ENCODE results near the gene NDE1. TPM values are rescaled to one million over a fixed set of nuclear protein-coding genes. Genes with fewer than 3 reads are reported as not detected.

Gene NDE1
- total and polyA plus RNA-seq, 3 experiments from 2014 or later: 55.9 to 123 (median 113) TPM

- Histone ChIP-seq H3K27ac (ENCODE audit: low read depth, low read length) (no peak overlapping the region), H3K36me3 (ENCODE audit: insufficient read depth, low read length) (no peaks in the 10 kb centered on the region), H3K9me3 (ENCODE audit: low read length) (no peaks in the 10 kb centered on the region), H3K27me3 (ENCODE audit: insufficient read depth, low read length, poor library complexity, severe bottlenecking) (no peaks in the 10 kb centered on the region), H3K4me1 (ENCODE audit: insufficient read depth, low read length) (no peaks in the 10 kb centered on the region), H3K4me3 (ENCODE audit: low read length) (no peak overlapping the region)
- peak overlapping the region in 1 of 8 donors; percentile 15 for H3K27ac Mint-ChIP-seq
- no peak for DNase-seq
- H3K27me3 Mint-ChIP-seq: no peaks in the 10 kb centered on the region
- no peak overlapping the region for H3K4me3 Mint-ChIP-seq
- H3K4me1 Mint-ChIP-seq: peaks cover 10 to 19% (median 19%) of the 10 kb centered on the region in 3 donors
- no peaks in the 10 kb centered on the region for H3K9me3 Mint-ChIP-seq
- peaks cover 0 to 64% (median 2%) of the 10 kb centered on the region in 3 donors for H3K36me3 Mint-ChIP-seq
- ChIA-PET CTCF (interaction anchor here (1.3 kb wide), 2 partner anchors 10 to 280 kb away, joined by 3 read pairs; no protein-coding TSS in a partner anchor), POLR2A (no interaction called here)
These were observed 57.3 kb downstream of the NDE1 start for GRCh38 chr16:15707332-15707731.

GRCh38 chr16:15708096-15708495 lies 58.1 kb downstream of the NDE1 start:
- ChIA-PET POLR2A (no interaction called here), CTCF (interaction anchor here (0.6 to 1.3 kb wide), 4 partner anchors 11 to 419 kb away, joined by 3 to 4 read pairs (median 3); no protein-coding TSS in a partner anchor)
- Mint-ChIP-seq H3K27me3 (no peaks in the 10 kb centered on the region), H3K36me3 (peaks cover 0 to 63% (median 4%) of the 10 kb centered on the region in 3 donors), H3K27ac (peak overlapping the region in 1 of 8 donors; percentile 38), H3K4me1 (peaks cover 12 to 25% (median 19%) of the 10 kb centered on the region in 3 donors), H3K9me3 (no peaks in the 10 kb centered on the region), H3K4me3 (no peak overlapping the region)
- Histone ChIP-seq H3K9me3 (ENCODE audit: low read length) (no peaks in the 10 kb centered on the region), H3K4me1 (ENCODE audit: insufficient read depth, low read length) (no peaks in the 10 kb centered on the region), H3K27ac (ENCODE audit: low read depth, low read length) (no peak overlapping the region), H3K4me3 (ENCODE audit: low read length) (no peak overlapping the region), H3K36me3 (ENCODE audit: insufficient read depth, low read length) (no peaks in the 10 kb centered on the region), H3K27me3 (ENCODE audit: insufficient read depth, low read length, poor library complexity, severe bottlenecking) (no peaks in the 10 kb centered on the region)
- DNase-seq: no peak

- Mint-ChIP-seq H3K27me3 (no peaks in the 10 kb centered on the region), H3K9me3 (no peaks in the 10 kb centered on the region), H3K36me3 (peaks cover 0 to 64% (median 5%) of the 10 kb centered on the region in 3 donors), H3K27ac (peak overlapping the region in 1 of 8 donors; percentile 50), H3K4me3 (no peak overlapping the region), H3K4me1 (peaks cover 12 to 23% (median 16%) of the 10 kb centered on the region in 3 donors)
- H3K4me3 ChIP-seq (ENCODE audit: low read length): no peak overlapping the region
- H3K4me1 ChIP-seq (ENCODE audit: insufficient read depth, low read length): no peaks in the 10 kb centered on the region
- no peak overlapping the region for H3K27ac ChIP-seq (ENCODE audit: low read depth, low read length)
- no peaks in the 10 kb centered on the region for H3K27me3 ChIP-seq (ENCODE audit: insufficient read depth, low read length, poor library complexity, severe bottlenecking)
- DNase-seq: no peak
- no peaks in the 10 kb centered on the region for H3K9me3 ChIP-seq (ENCODE audit: low read length)
- ChIA-PET CTCF (interaction anchor here (0.6 to 1.3 kb wide), 2 partner anchors 152 to 418 kb away, joined by 3 to 4 read pairs; no protein-coding TSS in a partner anchor), POLR2A (no interaction called here)
- H3K36me3 ChIP-seq (ENCODE audit: insufficient read depth, low read length): no peaks in the 10 kb centered on the region
These were observed 59.0 kb downstream of the NDE1 start for GRCh38 chr16:15708997-15709396.

GRCh38 chr16:15714393-15715172 lies 64.5 kb downstream of the NDE1 start:
- CTCF ChIA-PET: no interaction called here
- H3K27ac Mint-ChIP-seq: no peak overlapping the region
- Histone ChIP-seq H3K9me3 (ENCODE audit: low read length) (no peaks in the 10 kb centered on the region), H3K4me1 (ENCODE audit: insufficient read depth, low read length) (no peaks in the 10 kb centered on the region), H3K27ac (ENCODE audit: low read depth, low read length) (no peak overlapping the region), H3K27me3 (ENCODE audit: insufficient read depth, low read length, poor library complexity, severe bottlenecking) (no peaks in the 10 kb centered on the region), H3K4me3 (ENCODE audit: low read length) (no peak overlapping the region), H3K36me3 (ENCODE audit: insufficient read depth, low read length) (no peaks in the 10 kb centered on the region)
- no peak for DNase-seq
- peaks cover 9 to 19% (median 12%) of the 10 kb centered on the region in 3 donors for H3K4me1 Mint-ChIP-seq
- peaks cover 0 to 65% (median 11%) of the 10 kb centered on the region in 3 donors for H3K36me3 Mint-ChIP-seq
- H3K4me3 Mint-ChIP-seq: no peak overlapping the region
- no peaks in the 10 kb centered on the region for H3K27me3 Mint-ChIP-seq
- H3K9me3 Mint-ChIP-seq: no peaks in the 10 kb centered on the region
- POLR2A ChIA-PET: interaction anchor here (0.6 kb wide), 1 partner anchor 8 kb away, joined by 4 read pairs; no protein-coding TSS in a partner anchor

GRCh38 chr16:15715221-15715620 lies 65.2 kb downstream of the NDE1 start:
- ChIA-PET CTCF (no interaction called here), POLR2A (no interaction called here)
- peaks cover 9 to 19% (median 12%) of the 10 kb centered on the region in 3 donors for H3K4me1 Mint-ChIP-seq

GRCh38 chr16:15716694-15717447 lies 66.8 kb downstream of the NDE1 start:
- CTCF ChIA-PET: interaction anchor here (1.2 kb wide), 1 partner anchor 10 kb away, joined by 3 read pairs; no protein-coding TSS in a partner anchor
- H3K36me3 Mint-ChIP-seq: peaks cover 0 to 76% (median 14%) of the 10 kb centered on the region in 3 donors
- no peak overlapping the region for H3K4me3 Mint-ChIP-seq
- H3K4me1 Mint-ChIP-seq: peaks cover 4 to 14% (median 14%) of the 10 kb centered on the region in 3 donors
- peaks cover 5% of the 10 kb centered on the region for H3K36me3 ChIP-seq (ENCODE audit: insufficient read depth, low read length)
- no peaks in the 10 kb centered on the region for H3K4me1 ChIP-seq (ENCODE audit: insufficient read depth, low read length)
- no peak for DNase-seq
- no peaks in the 10 kb centered on the region for H3K9me3 ChIP-seq (ENCODE audit: low read length)
- H3K27ac Mint-ChIP-seq: peak overlapping the region in 1 of 8 donors; percentile 21
- H3K4me3 ChIP-seq (ENCODE audit: low read length): no peak overlapping the region
- H3K27ac ChIP-seq (ENCODE audit: low read depth, low read length): no peak overlapping the region
- H3K9me3 Mint-ChIP-seq: no peaks in the 10 kb centered on the region
- no peaks in the 10 kb centered on the region for H3K27me3 ChIP-seq (ENCODE audit: insufficient read depth, low read length, poor library complexity, severe bottlenecking)
- POLR2A ChIA-PET: no interaction called here
- H3K27me3 Mint-ChIP-seq: no peaks in the 10 kb centered on the region

More at GRCh38 chr16:15715221-15715620, 65.2 kb downstream of the NDE1 start:
- peaks cover 0 to 67% (median 12%) of the 10 kb centered on the region in 3 donors for H3K36me3 Mint-ChIP-seq
- no peaks in the 10 kb centered on the region for H3K9me3 ChIP-seq (ENCODE audit: low read length)
- no peaks in the 10 kb centered on the region for H3K4me1 ChIP-seq (ENCODE audit: insufficient read depth, low read length)
- H3K27ac Mint-ChIP-seq: no peak overlapping the region
- H3K4me3 Mint-ChIP-seq: no peak overlapping the region
- no peak for DNase-seq
- no peaks in the 10 kb centered on the region for H3K27me3 Mint-ChIP-seq
- H3K27ac ChIP-seq (ENCODE audit: low read depth, low read length): no peak overlapping the region
- no peaks in the 10 kb centered on the region for H3K36me3 ChIP-seq (ENCODE audit: insufficient read depth, low read length)
- no peaks in the 10 kb centered on the region for H3K27me3 ChIP-seq (ENCODE audit: insufficient read depth, low read length, poor library complexity, severe bottlenecking)
- H3K9me3 Mint-ChIP-seq: no peaks in the 10 kb centered on the region
- no peak overlapping the region for H3K4me3 ChIP-seq (ENCODE audit: low read length)

GRCh38 chr16:15721018-15721417 lies 71.0 kb downstream of the NDE1 start:
- CTCF ChIA-PET: no interaction called here
- no peak overlapping the region for H3K4me3 Mint-ChIP-seq
- Histone ChIP-seq H3K27ac (ENCODE audit: low read depth, low read length) (no peak overlapping the region), H3K9me3 (ENCODE audit: low read length) (no peaks in the 10 kb centered on the region), H3K27me3 (ENCODE audit: insufficient read depth, low read length, poor library complexity, severe bottlenecking) (no peaks in the 10 kb centered on the region), H3K4me1 (ENCODE audit: insufficient read depth, low read length) (no peaks in the 10 kb centered on the region), H3K4me3 (ENCODE audit: low read length) (no peak overlapping the region), H3K36me3 (ENCODE audit: insufficient read depth, low read length) (peaks cover 11% of the 10 kb centered on the region)
- peaks cover 7 to 80% (median 20%) of the 10 kb centered on the region in 3 donors for H3K36me3 Mint-ChIP-seq
- no peak for DNase-seq
- POLR2A ChIA-PET: no interaction called here
- no peaks in the 10 kb centered on the region for H3K9me3 Mint-ChIP-seq
- H3K4me1 Mint-ChIP-seq: peaks cover 0 to 2% (median 0%) of the 10 kb centered on the region in 3 donors
- peak overlapping the region in 1 of 8 donors; percentile 58 for H3K27ac Mint-ChIP-seq
- H3K27me3 Mint-ChIP-seq: no peaks in the 10 kb centered on the region

All from CD8-positive, alpha-beta memory T cell (primary cell).